K562 (cell line): ENCODE data around the gene FANCD2. TPM values are rescaled to one million over a fixed set of nuclear protein-coding genes. Genes with fewer than 3 reads are reported as not detected.

Experiments used
- CREB1 ChIP-seq, 2 experiments: sonication (generic) in 1 of 2; formaldehyde crosslinking in 1 of 2; IDR thresholded peaks; 2 replicates each; pipeline versions ENCODE4 v1.6.1 to v1.8.0; 2012 to 2022; ENCODE audit warnings: inconsistent platforms in 1 of 2, mild to moderate bottlenecking in 1 of 2, missing genetic modification reagents in 1 of 2, moderate library complexity in 1 of 2
- IRF2 ChIP-seq: sonication (generic); formaldehyde crosslinking; IDR thresholded peaks from 2 replicates; pipeline ENCODE4 v1.8.1; 2022; ENCODE audit warnings: mild to moderate bottlenecking, missing genetic modification reagents
- PHB ChIP-seq: fragments of 250-450 bp; sonication (Bioruptor Pico); IDR thresholded peaks from 2 replicates; pipeline ENCODE4 v1.5.0; 2021
- TCF7L2 ChIP-seq: fragments of 150-350 bp; IDR thresholded peaks from 2 replicates; pipeline ENCODE4 v1.6.1; 2016; ENCODE audit warnings: low read depth, mild to moderate bottlenecking, low read length, moderate library complexity
- THRA ChIP-seq: fragments of 450-650 bp; IDR thresholded peaks from 2 replicates; pipeline ENCODE4 v1.6.1; 2017; ENCODE audit warnings: mild to moderate bottlenecking, moderate library complexity
- TRIM28 ChIP-seq: fragments of 450-650 bp; IDR thresholded peaks from 2 replicates; pipeline ENCODE4 v1.6.1; 2017
- ZNF133 ChIP-seq: fragments of 250-450 bp; sonication (Bioruptor Pico); IDR thresholded peaks from 2 replicates; pipeline ENCODE4 v1.4.0; 2020; ENCODE audit warnings: mild to moderate bottlenecking
- polyA plus RNA-seq, 8 experiments: library from polyadenylated mRNA; depleted of rRNA in 4 of 8; stranded (reverse) in 5 of 8; unstranded in 3 of 8; fragments of >200 nt; fragmentation: Nextera tagmentation in 2 of 8; fragmentation: Illumina TruSeq in 1 of 8; extraction: Ambion mirVana in 2 of 8; extraction: Trizol in 1 of 8; gene quantifications; 2 replicates each; pipeline versions ENCODE4 v1.2.1 to v1.2.3, GENCODE V29; 2011 to 2014; ENCODE audit warnings: inconsistent platforms in 1 of 8, missing spikeins in 1 of 8
- total RNA-seq, 7 experiments: library from RNA; depleted of rRNA in 6 of 7; stranded (reverse); fragments of >200 nt in 6 of 7; fragmentation: Illumina TruSeq in 2 of 7; extraction: Trizol in 2 of 7; gene quantifications; 2 replicates each; pipeline versions ENCODE4 v1.2.1 to v1.2.3, GENCODE V29; 2011 to 2021; ENCODE audit warnings: low replicate concordance in 1 of 7
- TF ChIP-seq, protein P1 (sequence below), 2 experiments: fragments of 450-650 bp; formaldehyde crosslinking in 1 of 2; IDR thresholded peaks; 2 replicates each; pipeline versions ENCODE4 v1.4.0 to v1.6.1; 2014 to 2020; ENCODE audit warnings: mild to moderate bottlenecking in 2 of 2, borderline replicate concordance in 1 of 2, low read depth in 1 of 2
- TF ChIP-seq, protein P2 (sequence below), 2 experiments: IDR thresholded peaks; 2 replicates each; pipeline ENCODE4 v1.6.1; 2012; ENCODE audit warnings: improper control_type of control experiment in 2 of 2, low read depth in 2 of 2, low read length in 2 of 2, borderline replicate concordance in 1 of 2
- TF ChIP-seq, protein P3 (sequence below), 2 experiments: IDR thresholded peaks in 1 of 2; conservative IDR thresholded peaks in 1 of 2; 2 replicates each; pipeline ENCODE4 v1.6.1; 2016; ENCODE audit warnings: low read depth in 2 of 2, mild to moderate bottlenecking in 1 of 2, missing compliant biosample characterization in 1 of 2, missing genetic modification characterization in 1 of 2, moderate library complexity in 1 of 2

The FANCD2 gene
- total and polyA plus RNA-seq, 9 of the 15 experiments (the other 6 are each of a cell fraction or from before 2014, with no cell fraction given), result 59.4 to 137 (median 96.1) TPM

- no peak for TF ChIP-seq IRF2 (CRISPR knock-in tag)
- no peak for TF ChIP-seq THRA
- no peak for TF ChIP-seq ZNF133 (CRISPR knock-in tag)
- TF ChIP-seq TCF7L2, result no peak
- TF ChIP-seq CREB1 (IDR thresholded peaks at IDR 0.05), result peak; percentile 100
- peak; percentile 100 for TF ChIP-seq CREB1 (CRISPR knock-in tag; IDR thresholded peaks at IDR 0.05)
- TF ChIP-seq, protein P1, sequence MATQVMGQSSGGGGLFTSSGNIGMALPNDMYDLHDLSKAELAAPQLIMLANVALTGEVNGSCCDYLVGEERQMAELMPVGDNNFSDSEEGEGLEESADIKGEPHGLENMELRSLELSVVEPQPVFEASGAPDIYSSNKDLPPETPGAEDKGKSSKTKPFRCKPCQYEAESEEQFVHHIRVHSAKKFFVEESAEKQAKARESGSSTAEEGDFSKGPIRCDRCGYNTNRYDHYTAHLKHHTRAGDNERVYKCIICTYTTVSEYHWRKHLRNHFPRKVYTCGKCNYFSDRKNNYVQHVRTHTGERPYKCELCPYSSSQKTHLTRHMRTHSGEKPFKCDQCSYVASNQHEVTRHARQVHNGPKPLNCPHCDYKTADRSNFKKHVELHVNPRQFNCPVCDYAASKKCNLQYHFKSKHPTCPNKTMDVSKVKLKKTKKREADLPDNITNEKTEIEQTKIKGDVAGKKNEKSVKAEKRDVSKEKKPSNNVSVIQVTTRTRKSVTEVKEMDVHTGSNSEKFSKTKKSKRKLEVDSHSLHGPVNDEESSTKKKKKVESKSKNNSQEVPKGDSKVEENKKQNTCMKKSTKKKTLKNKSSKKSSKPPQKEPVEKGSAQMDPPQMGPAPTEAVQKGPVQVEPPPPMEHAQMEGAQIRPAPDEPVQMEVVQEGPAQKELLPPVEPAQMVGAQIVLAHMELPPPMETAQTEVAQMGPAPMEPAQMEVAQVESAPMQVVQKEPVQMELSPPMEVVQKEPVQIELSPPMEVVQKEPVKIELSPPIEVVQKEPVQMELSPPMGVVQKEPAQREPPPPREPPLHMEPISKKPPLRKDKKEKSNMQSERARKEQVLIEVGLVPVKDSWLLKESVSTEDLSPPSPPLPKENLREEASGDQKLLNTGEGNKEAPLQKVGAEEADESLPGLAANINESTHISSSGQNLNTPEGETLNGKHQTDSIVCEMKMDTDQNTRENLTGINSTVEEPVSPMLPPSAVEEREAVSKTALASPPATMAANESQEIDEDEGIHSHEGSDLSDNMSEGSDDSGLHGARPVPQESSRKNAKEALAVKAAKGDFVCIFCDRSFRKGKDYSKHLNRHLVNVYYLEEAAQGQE (IDR thresholded peaks at IDR 0.05; ENCODE audit: borderline replicate concordance), result peak; percentile 16; the same call in 1 of the 2 replicates
- TF ChIP-seq, protein P1 (CRISPR knock-in tag; IDR thresholded peaks at IDR 0.05; ENCODE audit: low read depth), result peak; percentile 75; the same call in 1 of the 2 replicates
- no peak for TF ChIP-seq TRIM28
- TF ChIP-seq, protein P2, sequence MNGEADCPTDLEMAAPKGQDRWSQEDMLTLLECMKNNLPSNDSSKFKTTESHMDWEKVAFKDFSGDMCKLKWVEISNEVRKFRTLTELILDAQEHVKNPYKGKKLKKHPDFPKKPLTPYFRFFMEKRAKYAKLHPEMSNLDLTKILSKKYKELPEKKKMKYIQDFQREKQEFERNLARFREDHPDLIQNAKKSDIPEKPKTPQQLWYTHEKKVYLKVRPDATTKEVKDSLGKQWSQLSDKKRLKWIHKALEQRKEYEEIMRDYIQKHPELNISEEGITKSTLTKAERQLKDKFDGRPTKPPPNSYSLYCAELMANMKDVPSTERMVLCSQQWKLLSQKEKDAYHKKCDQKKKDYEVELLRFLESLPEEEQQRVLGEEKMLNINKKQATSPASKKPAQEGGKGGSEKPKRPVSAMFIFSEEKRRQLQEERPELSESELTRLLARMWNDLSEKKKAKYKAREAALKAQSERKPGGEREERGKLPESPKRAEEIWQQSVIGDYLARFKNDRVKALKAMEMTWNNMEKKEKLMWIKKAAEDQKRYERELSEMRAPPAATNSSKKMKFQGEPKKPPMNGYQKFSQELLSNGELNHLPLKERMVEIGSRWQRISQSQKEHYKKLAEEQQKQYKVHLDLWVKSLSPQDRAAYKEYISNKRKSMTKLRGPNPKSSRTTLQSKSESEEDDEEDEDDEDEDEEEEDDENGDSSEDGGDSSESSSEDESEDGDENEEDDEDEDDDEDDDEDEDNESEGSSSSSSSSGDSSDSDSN (IDR thresholded peaks at IDR 0.05; ENCODE audit: borderline replicate concordance in 1 of 2, low read depth in 2 of 2, low read length in 2 of 2), result 0 out of 4 replicates have a peak, but pooled peaks of 1 of the 2 experiments have one; percentile 21
- TF ChIP-seq PHB (CRISPR knock-in tag), result no peak
- TF ChIP-seq, protein P3, sequence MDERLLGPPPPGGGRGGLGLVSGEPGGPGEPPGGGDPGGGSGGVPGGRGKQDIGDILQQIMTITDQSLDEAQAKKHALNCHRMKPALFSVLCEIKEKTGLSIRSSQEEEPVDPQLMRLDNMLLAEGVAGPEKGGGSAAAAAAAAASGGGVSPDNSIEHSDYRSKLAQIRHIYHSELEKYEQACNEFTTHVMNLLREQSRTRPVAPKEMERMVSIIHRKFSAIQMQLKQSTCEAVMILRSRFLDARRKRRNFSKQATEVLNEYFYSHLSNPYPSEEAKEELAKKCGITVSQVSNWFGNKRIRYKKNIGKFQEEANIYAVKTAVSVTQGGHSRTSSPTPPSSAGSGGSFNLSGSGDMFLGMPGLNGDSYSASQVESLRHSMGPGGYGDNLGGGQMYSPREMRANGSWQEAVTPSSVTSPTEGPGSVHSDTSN (CRISPR knock-in tag; IDR thresholded peaks at IDR 0.05; ENCODE audit: low read depth), result no peak
- TF ChIP-seq, protein P3 (tag; conservative IDR thresholded peaks at IDR 0.05; ENCODE audit: low read depth), result no peak
Measured at GRCh38 chr3:10026084-10026890, at the start of gene FANCD2 (continued).
